ENCODE data around the gene MYO18B.

MYO18B gene

GRCh38 chr22:25874327-25874726 is 132.3 kb downstream of the MYO18B start:
- no peak for DNase-seq

GRCh38 chr22:25875461-25875860 is 133.5 kb downstream of the MYO18B start:
- no peak for DNase-seq

- no peak for DNase-seq
These were observed 134.9 kb downstream of the MYO18B start for GRCh38 chr22:25876871-25877270.

GRCh38 chr22:25878933-25879332 is 136.9 kb downstream of the MYO18B start:
- no peak for DNase-seq

GRCh38 chr22:25880524-25880923 is 138.5 kb downstream of the MYO18B start:
- DNase-seq, result no peak

- DNase-seq, result no peak
These were observed 139.3 kb downstream of the MYO18B start for GRCh38 chr22:25881210-25881755.

GRCh38 chr22:25882360-25882759 is 140.4 kb downstream of the MYO18B start:
- no peak for DNase-seq

- no peak for DNase-seq
These were observed 141.6 kb downstream of the MYO18B start for GRCh38 chr22:25883482-25884033.

- no peak for DNase-seq
These were observed 142.1 kb downstream of the MYO18B start for GRCh38 chr22:25884121-25884520.

GRCh38 chr22:25888399-25889054 is 146.5 kb downstream of the MYO18B start:
- DNase-seq, result no peak

GRCh38 chr22:25890651-25891050 is 148.7 kb downstream of the MYO18B start:
- DNase-seq, result no peak

GRCh38 chr22:25892678-25893077 is 150.7 kb downstream of the MYO18B start:
- no peak for DNase-seq

- DNase-seq, result no peak
These were observed 153.7 kb downstream of the MYO18B start for GRCh38 chr22:25895678-25896077.

GRCh38 chr22:25896098-25896497 is 154.1 kb downstream of the MYO18B start:
- no peak for DNase-seq

GRCh38 chr22:25896592-25896991 is 154.6 kb downstream of the MYO18B start:
- DNase-seq, result no peak

GRCh38 chr22:25898707-25899365 is 156.8 kb downstream of the MYO18B start:
- DNase-seq, result no peak

GRCh38 chr22:25899566-25899965 is 157.6 kb downstream of the MYO18B start:
- no peak for DNase-seq

- DNase-seq, result no peak
These were observed 158.4 kb downstream of the MYO18B start for GRCh38 chr22:25900390-25900789.

- DNase-seq, result no peak
These were observed 158.9 kb downstream of the MYO18B start for GRCh38 chr22:25900880-25901279.

- DNase-seq, result no peak
These were observed 160.4 kb downstream of the MYO18B start for GRCh38 chr22:25902402-25902801.

- no peak for DNase-seq
These were observed 161.3 kb downstream of the MYO18B start for GRCh38 chr22:25903294-25903693.

GRCh38 chr22:25908212-25908611 is 166.2 kb downstream of the MYO18B start:
- no peak for DNase-seq

GRCh38 chr22:25908755-25909154 is 166.8 kb downstream of the MYO18B start:
- DNase-seq, result no peak
